ENCODE measurements around the gene CLIC4.
"Not testable (repeated sequence)": the region's sequence is repeated elsewhere in the genome, so short reads cannot be mapped to it uniquely, and the experiment has no call there.

- not testable (repeated sequence) for TF ChIP-seq CTCF (IDR thresholded peaks at IDR 0.05); EZH2 (IDR thresholded peaks at IDR 0.05; ENCODE audit: borderline replicate concordance, insufficient read depth, low read depth, low read length, poor library complexity, severe bottlenecking)
Measured at GRCh38 chr1:24799242-24799641, 54.0 kb downstream of the CLIC4 start.

Measured in B cell (primary cell).